GM20431 (cell line): ENCODE measurements around the gene CACNA1B.

Source experiments
- in situ Hi-C: fragments of 300-500 bp; cut with MseI, MboI; formaldehyde crosslinking; loops from one replicate; pipeline ENCODE4 v1.15.0; 2020; ENCODE audit warnings: low sequenced_read_pairs; ENCODE audit not compliant: unreplicated experiment

The CACNA1B gene

GRCh38 chr9:137917795-137918194, 40.2 kb downstream of the CACNA1B start:
- in situ Hi-C loops, result no loop called here

DNA sequence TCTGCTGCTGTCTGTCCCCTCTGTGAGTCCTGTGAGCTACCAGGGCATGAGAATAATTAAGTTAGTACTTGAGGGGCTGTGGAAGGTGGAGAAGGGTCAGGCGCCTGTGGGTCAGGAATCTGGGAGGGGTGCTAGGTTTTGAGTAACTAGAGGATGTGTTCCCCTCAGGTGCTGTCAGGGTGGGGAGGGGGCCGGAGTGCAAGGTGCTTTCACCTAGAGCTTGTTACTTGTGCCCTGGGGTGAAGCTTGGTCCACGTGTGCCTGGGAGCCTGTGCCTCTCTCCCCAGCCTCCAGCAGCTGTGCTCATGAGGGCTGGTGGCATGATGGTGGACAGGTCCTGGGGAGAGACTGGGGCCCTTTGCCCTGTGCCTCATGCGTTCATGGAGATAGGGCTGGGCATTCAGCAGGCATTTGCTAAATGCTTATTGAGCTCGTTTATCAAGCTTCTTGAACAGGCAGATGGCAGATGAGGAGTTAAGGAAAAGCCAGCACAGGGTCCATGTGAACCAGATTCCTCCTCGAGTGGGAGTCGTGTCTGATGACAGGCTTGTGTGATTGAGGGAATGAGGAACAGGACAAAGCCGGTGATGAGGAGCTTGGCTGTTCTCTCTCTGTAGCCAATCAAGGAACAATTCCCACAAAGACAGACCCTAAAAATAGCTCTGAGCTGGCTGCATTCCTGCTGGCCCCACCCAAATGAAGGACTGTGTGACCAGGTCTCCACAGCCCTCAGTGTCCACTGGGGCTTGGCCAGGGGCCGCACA, 40.9 kb downstream of the CACNA1B start:
- in situ Hi-C loops, result no loop called here

DNA sequence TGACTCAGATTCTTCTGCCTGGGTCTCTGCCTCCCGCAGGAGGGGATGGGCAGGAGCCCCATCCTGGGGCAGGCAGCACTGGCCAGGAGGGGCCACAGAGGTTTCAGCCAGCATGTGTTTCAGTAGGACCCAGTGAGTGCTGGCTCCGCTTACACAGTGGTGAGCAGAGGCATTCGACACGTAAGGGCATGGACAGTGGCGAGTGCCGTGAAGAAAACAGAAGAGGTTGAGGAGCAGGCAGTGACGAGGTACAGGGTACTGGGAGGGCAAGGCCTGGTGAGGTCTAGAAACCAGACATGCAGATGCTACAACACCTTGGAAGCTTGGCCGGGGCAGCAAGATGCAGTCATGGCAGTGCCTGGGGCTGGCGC, 41.5 kb downstream of the CACNA1B start:
- in situ Hi-C loops, result no loop called here

GRCh38 chr9:137919649-137920141, 42.1 kb downstream of the CACNA1B start:
- in situ Hi-C loops, result no loop called here

DNA sequence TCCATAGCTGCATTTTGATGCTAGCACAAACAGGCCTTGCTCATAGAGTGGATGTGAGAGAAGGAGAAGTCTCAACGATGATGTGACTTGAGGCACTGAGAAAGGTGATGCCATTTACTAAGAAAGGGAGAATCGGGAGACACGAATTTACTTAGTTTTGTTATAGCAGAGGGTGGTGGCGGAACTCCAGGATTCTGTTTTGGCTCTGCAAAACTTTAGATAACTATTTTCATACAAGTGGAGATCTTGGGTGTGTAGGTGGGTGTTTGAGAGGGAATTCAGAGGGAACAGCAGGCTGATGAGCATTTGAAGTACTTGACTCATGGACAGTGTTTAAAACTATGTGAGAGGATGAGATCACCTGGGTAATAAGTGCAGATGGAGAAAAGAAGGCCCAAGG, 43.2 kb downstream of the CACNA1B start:
- in situ Hi-C loops, result no loop called here

GRCh38 chr9:137924169-137924568, 46.6 kb downstream of the CACNA1B start:
- in situ Hi-C loops, result no loop called here

DNA sequence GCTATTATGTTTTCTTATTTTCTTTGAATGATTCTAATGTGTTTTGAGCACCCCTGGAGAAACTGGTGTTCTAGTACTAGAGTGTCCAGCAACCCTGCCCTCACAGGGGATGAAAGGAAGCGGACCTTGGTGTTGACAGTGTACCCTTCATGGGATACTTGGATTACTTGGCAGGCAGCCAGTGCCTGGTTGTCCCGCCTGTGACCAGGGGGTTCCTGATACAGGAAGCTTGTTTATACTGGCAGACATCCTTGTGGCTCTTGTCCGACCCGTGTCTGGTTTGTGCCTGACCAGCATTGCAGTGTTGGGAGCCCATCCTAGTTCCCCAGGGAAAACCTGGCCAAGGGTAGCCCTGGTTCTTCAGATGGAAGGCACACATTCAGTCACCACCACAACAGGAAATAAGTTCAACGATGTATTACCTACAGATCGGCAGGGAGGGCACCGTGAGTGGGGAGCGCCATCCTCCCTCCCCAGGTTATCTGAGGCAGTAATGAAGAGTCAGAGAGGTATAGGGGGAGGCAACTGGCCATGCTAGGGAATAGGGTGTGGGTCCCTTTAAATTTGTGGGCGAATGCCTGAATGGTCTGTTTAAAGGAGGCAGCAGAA, 47.3 kb downstream of the CACNA1B start:
- in situ Hi-C loops, result no loop called here

GRCh38 chr9:137943655-137944054, 66.1 kb downstream of the CACNA1B start:
- in situ Hi-C loops, result no loop called here

- in situ Hi-C loops, result no loop called here
Observed at GRCh38 chr9:137945581-137945980, 68.0 kb downstream of the CACNA1B start.

GRCh38 chr9:137946993-137947392, 69.4 kb downstream of the CACNA1B start:
- in situ Hi-C loops, result no loop called here

DNA sequence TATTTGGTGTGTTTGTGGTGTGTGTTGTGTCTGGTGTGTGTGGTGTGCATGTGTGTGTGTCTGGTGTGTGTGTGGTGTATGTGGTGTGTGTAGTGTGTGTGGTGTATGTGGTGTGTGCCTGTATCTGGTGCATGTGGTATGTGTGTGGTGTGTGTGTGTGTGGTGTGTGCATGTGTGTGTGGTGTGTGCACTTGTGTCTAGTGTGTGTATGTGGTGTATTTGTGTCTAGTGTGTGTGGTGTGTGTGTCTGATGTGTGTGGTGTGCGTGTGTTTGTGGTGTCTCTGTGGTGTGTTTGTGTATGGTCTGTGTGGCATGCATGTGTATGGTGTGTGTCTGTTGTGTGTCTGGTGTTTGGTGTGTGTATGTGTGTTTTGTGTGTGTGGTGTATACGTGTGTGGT, 71.1 kb downstream of the CACNA1B start:
- in situ Hi-C loops, result no loop called here

- in situ Hi-C loops, result no loop called here
Observed at GRCh38 chr9:137949260-137949659, 71.7 kb downstream of the CACNA1B start.

DNA sequence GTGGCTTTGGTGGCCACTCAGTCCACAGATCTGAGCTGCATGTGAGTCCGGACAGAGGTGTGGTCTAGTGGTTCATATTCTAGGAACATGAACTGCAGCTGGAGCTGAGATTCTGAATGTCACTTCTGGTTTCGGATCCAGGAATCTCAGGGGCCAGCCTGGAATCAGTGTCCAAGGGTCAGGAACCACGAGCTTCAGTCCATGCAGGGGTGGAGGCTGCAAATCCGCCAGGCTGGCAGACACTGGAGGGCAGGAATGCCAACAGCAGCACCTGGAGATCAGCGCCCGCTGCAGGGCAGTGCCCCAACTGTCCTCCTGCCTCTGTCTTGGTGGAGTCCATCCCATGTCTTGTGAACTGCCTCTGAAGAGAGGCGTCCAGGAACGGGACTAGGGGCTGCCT, 73.5 kb downstream of the CACNA1B start:
- in situ Hi-C loops, result no loop called here

DNA sequence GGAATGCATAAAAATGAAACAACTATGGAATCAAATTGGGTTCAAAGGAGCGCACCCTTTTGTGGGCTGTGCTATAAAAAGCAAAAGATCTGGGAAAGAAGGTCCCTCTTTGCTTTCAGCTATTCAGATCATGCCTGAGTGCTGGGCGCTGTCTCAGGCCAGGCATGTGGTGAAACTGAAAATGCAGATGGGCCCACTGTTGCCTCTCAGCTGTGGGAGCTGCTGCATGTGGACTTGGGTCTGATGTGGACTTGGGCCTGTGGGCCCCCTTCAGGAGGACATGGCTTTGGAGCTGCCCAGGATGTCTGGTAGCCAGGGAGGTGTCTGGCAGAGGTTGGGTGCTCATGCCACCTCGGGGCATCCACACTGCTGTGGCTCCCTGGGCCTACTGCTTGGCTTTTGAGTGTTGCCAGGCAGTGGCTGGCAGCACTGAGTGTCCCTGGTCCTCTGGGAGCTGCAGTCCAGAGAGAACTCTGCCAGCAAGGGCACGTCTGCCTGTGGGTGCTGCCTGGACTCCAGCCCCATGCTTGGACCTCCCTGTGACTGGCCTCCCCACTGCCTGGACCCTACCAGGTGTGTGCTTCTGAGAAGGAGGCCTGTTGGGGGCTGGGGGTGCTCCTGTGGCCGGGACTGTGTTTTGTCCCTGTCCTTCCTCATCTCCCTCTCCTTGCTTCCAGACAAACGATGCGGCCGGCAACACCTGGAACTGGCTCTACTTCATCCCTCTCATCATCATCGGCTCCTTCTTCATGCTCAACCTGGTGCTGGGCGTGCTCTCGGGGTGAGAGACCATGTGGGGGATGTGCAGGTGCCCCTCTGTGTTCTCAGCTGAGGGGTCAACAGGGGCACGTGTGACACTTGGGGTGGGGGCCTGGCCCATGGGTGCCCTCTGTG, 74.3 kb downstream of the CACNA1B start:
- in situ Hi-C loops, result no loop called here

- in situ Hi-C loops, result no loop called here
Observed at GRCh38 chr9:137952976-137953666, 75.5 kb downstream of the CACNA1B start.

GRCh38 chr9:137953683-137954438, 76.3 kb downstream of the CACNA1B start:
- in situ Hi-C loops, result no loop called here

GRCh38 chr9:137955224-137955570, 77.6 kb downstream of the CACNA1B start:
- in situ Hi-C loops, result no loop called here

- in situ Hi-C loops, result no loop called here
Observed at GRCh38 chr9:137955586-137955985, 78.0 kb downstream of the CACNA1B start.

- in situ Hi-C loops, result no loop called here
Observed at GRCh38 chr9:137956039-137956438, 78.5 kb downstream of the CACNA1B start.
